Transverse colon (tissue), 4 donors: ENCODE measurements around the gene MMP11. TPM values are rescaled to one million over a fixed set of nuclear protein-coding genes. Genes with fewer than 3 reads are reported as not detected.

Source experiments
- DNase-seq: peaks from one replicate; pipeline ENCODE4 v3.0.0-alpha.2; 2019
- H3K27ac ChIP-seq, 4 donors: fragments of 200-600 bp; sonication (generic); 2 replicates each; pipeline ENCODE4 v1.5.1; 2016 to 2018; ENCODE audit warnings: inconsistent platforms in 4 of 4
- H3K27me3 ChIP-seq: fragments of 200-600 bp; sonication (generic); 2 replicates; pipeline ENCODE4 v1.5.1; 2017; ENCODE audit warnings: inconsistent platforms
- H3K36me3 ChIP-seq, 4 donors: fragments of 200-600 bp; sonication (generic); 2 replicates each; pipeline ENCODE4 v1.5.1; 2017 to 2019; ENCODE audit warnings: inconsistent platforms in 4 of 4
- H3K4me1 ChIP-seq, 4 donors: fragments of 200-600 bp; sonication (generic); 2 replicates each; pipeline ENCODE4 v1.5.1; 2017 to 2020; ENCODE audit warnings: inconsistent platforms in 4 of 4
- H3K4me3 ChIP-seq, 4 donors: fragments of 200-600 bp; sonication (generic); 1 replicate in 1 of 4; 2 replicates in 3 of 4; pipeline versions ENCODE4 v1.5.1 to v1.6.1; 2017 to 2019; ENCODE audit warnings: inconsistent platforms in 4 of 4
- H3K9me3 ChIP-seq, 2 donors: fragments of 200-600 bp; sonication (generic); 2 replicates each; pipeline ENCODE4 v1.5.1; 2017 to 2019; ENCODE audit warnings: inconsistent platforms in 2 of 2
- CTCF ChIP-seq, 5 experiments: fragments of 200-600 bp in 3 of 5; fragments of 450-650 bp in 2 of 5; sonication (generic) in 3 of 5; IDR thresholded peaks; 1 replicate in 2 of 5; 2 replicates in 3 of 5; pipeline ENCODE4 v1.5.1; 2016 to 2017; ENCODE audit warnings: antibody characterized with exemption in 5 of 5, inconsistent platforms in 3 of 5, mild to moderate bottlenecking in 2 of 5, moderate library complexity in 1 of 5
- EP300 ChIP-seq: sonication (generic); formaldehyde crosslinking; IDR thresholded peaks from one replicate; pipeline ENCODE4 v1.6.1; 2017; ENCODE audit warnings: antibody characterized with exemption, low read depth
- POLR2A ChIP-seq: fragments of 450-650 bp; IDR thresholded peaks from one replicate; pipeline ENCODE4 v1.6.1; 2016; ENCODE audit warnings: antibody characterized with exemption, mild to moderate bottlenecking, moderate library complexity
- POLR2AphosphoS5 ChIP-seq, 3 donors: sonication (generic); formaldehyde crosslinking; IDR thresholded peaks; one replicate each; pipeline ENCODE4 v1.6.1; 2016; ENCODE audit warnings: antibody characterized with exemption in 3 of 3
- WGBS, 2 donors: methylation state at CpG; one replicate each; pipeline ENCODE4 v1.1.5; 2018; ENCODE audit warnings: low coverage in 1 of 2; 5-methylcytosine and 5-hydroxymethylcytosine counted together
- in situ Hi-C, 4 donors: fragments of 200-750 bp; cut with MboI; loops; one replicate each; pipeline versions ENCODE4 v1.15.0 to v1.15.1; 2017; ENCODE audit warnings: low sequenced_read_pairs in 3 of 4, low pct_ligation_motif_present in 1 of 4, low pct_unique_long_range_greater_than_20kb in 1 of 4
- intact Hi-C: fragments of 100-400 bp; cut with DNase I; formaldehyde crosslinking; loops from one replicate; pipeline ENCODE4 v1.15.1; 2023; ENCODE audit warnings: low total_unique reads
- total RNA-seq, 4 donors: library from RNA; depleted of rRNA; stranded (reverse); fragments of >200 nt; gene quantifications; one replicate each; pipeline ENCODE4 v1.1.0, GENCODE V29; 2016

Gene MMP11
- total RNA-seq, 4 donors from 2014 or later, result 1.2 to 2.2 (median 1.6) TPM

- in situ Hi-C loops, result no loop called here
- DNase-seq, result no peak
- intact Hi-C loops, result no loop called here
- Histone ChIP-seq H3K4me3 (no peak overlapping the region), H3K27me3 (no peaks in the 10 kb centered on the region), H3K4me1 (peaks cover 0 to 20% (median 11%) of the 10 kb centered on the region in 4 donors), H3K9me3 (no peaks in the 10 kb centered on the region), H3K27ac (no peak overlapping the region), H3K36me3 (no peaks in the 10 kb centered on the region)
- TF ChIP-seq POLR2A (no peak), POLR2AphosphoS5 (IDR thresholded peaks at IDR 0.05) (no peak), CTCF (IDR thresholded peaks at IDR 0.05) (no peak), EP300 (no peak)
- 96% methylated on average over 16 of the region's 16 CpGs; no CpG with 5 or more reads in 1 of the 2 donors for WGBS, 2 donors
Measured at GRCh38 chr22:23779083-23779482, 6.4 kb downstream of the MMP11 start.

- peaks cover 0 to 20% (median 14%) of the 10 kb centered on the region in 4 donors for H3K4me1 ChIP-seq
- no peak overlapping the region for H3K4me3 ChIP-seq
- no peaks in the 10 kb centered on the region for H3K27me3 ChIP-seq
- intact Hi-C loops (no loop called here), in situ Hi-C loops (loop anchor here in 2 of 4 donors (10.0 kb wide), 1 partner anchor 65 kb away; no protein-coding TSS in a partner anchor)
- TF ChIP-seq EP300 (no peak), POLR2AphosphoS5 (IDR thresholded peaks at IDR 0.05) (no peak), CTCF (IDR thresholded peaks at IDR 0.05) (no peak), POLR2A (no peak)
- H3K9me3 ChIP-seq, result no peaks in the 10 kb centered on the region
- no peak for DNase-seq
- no peak overlapping the region for H3K27ac ChIP-seq
- WGBS, 2 donors, result 60 to 81% methylated on average over 1 to 5 of the region's 5 CpGs
- no peaks in the 10 kb centered on the region for H3K36me3 ChIP-seq
Measured at GRCh38 chr22:23779731-23780130, 7.1 kb downstream of the MMP11 start.

- Histone ChIP-seq H3K27ac (no peak overlapping the region), H3K4me3 (no peak overlapping the region), H3K27me3 (no peaks in the 10 kb centered on the region), H3K4me1 (peaks cover 0 to 16% (median 14%) of the 10 kb centered on the region in 4 donors), H3K36me3 (no peaks in the 10 kb centered on the region), H3K9me3 (no peaks in the 10 kb centered on the region)
- in situ Hi-C loops, result loop anchor here in 2 of 4 donors (10.0 kb wide), 1 partner anchor 65 kb away; no protein-coding TSS in a partner anchor
- DNase-seq, result no peak
- intact Hi-C loops, result no loop called here
- no peak for TF ChIP-seq POLR2A
- TF ChIP-seq EP300, result no peak
- no peak for TF ChIP-seq CTCF (IDR thresholded peaks at IDR 0.05)
- no peak for TF ChIP-seq POLR2AphosphoS5 (IDR thresholded peaks at IDR 0.05)
- WGBS, 2 donors, result 91% methylated on average over 20 of the region's 20 CpGs; no CpG with 5 or more reads in 1 of the 2 donors
Measured at GRCh38 chr22:23780146-23780748, 7.6 kb downstream of the MMP11 start.

- Histone ChIP-seq H3K4me3 (no peak overlapping the region), H3K4me1 (peaks cover under 1 to 20% (median 15%) of the 10 kb centered on the region in 4 donors), H3K36me3 (no peaks in the 10 kb centered on the region), H3K27me3 (no peaks in the 10 kb centered on the region), H3K27ac (no peak overlapping the region), H3K9me3 (no peaks in the 10 kb centered on the region)
- no peak for DNase-seq
- WGBS, 2 donors, result 85% methylated on average over 15 of the region's 15 CpGs; no CpG with 5 or more reads in 1 of the 2 donors
- TF ChIP-seq EP300 (no peak), POLR2A (no peak), POLR2AphosphoS5 (IDR thresholded peaks at IDR 0.05) (no peak), CTCF (IDR thresholded peaks at IDR 0.05) (no peak)
- in situ Hi-C loops (loop anchor here in 2 of 4 donors (10.0 kb wide), 1 partner anchor 64 kb away; no protein-coding TSS in a partner anchor), intact Hi-C loops (no loop called here)
Measured at GRCh38 chr22:23781065-23781464, 8.4 kb downstream of the MMP11 start.
